ENCODE data around the gene BUD23. TPM values are rescaled to one million over a fixed set of nuclear protein-coding genes. Genes with fewer than 3 reads are reported as not detected.
"Not testable (repeated sequence)": the region's sequence is repeated elsewhere in the genome, so short reads cannot be mapped to it uniquely, and the experiment has no call there.

BUD23 gene
- total and polyA plus RNA-seq, 11 donors: 57.4 to 150 (median 69.6) TPM

- Histone ChIP-seq H3K4me1 (peaks cover 0 to 20% (median 8%) of the 10 kb centered on the region in 12 donors), H3K27ac (no peak overlapping the region), H3K36me3 (peaks cover 0 to 3% (median 0%) of the 10 kb centered on the region in 9 donors), H3K4me3 (no peak overlapping the region), H3K27me3 (no peaks in the 10 kb centered on the region), H3K9me3 (no peaks in the 10 kb centered on the region)
- no peak for TF ChIP-seq CTCF (IDR thresholded peaks at IDR 0.05)
- no peak for TF ChIP-seq POLR2A (IDR thresholded peaks at IDR 0.05)
- WGBS, 4 donors: 92 to 95% (median 93%) methylated on average over 15 of the region's 15 CpGs
- intact Hi-C loops (cut with DNase I): no loop called here
- DNase-seq (peak in 1 of 5 donors; percentile 28), ATAC-seq (no peak)
Measured at GRCh38 chr7:73671857-73672445, 11.4 kb upstream of the BUD23 start.

GRCh38 chr7:73674468-73675124, 8.8 kb upstream of the BUD23 start:
- WGBS, 4 donors: 91 to 100% (median 95%) methylated on average over 1 of the region's 1 CpG

GRCh38 chr7:73676062-73676461, 7.3 kb upstream of the BUD23 start:
- H3K4me3 ChIP-seq; H3K27ac ChIP-seq; ATAC-seq; H3K9me3 ChIP-seq; H3K27me3 ChIP-seq; intact Hi-C loops (cut with DNase I): not testable (repeated sequence)
- WGBS, 4 donors: 85 to 86% (median 85%) methylated on average over 9 of the region's 9 CpGs
- Histone ChIP-seq H3K36me3 (peaks cover 0 to 20% (median 7%) of the 10 kb centered on the region in 9 donors), H3K4me1 (peaks cover 0 to 25% (median 11%) of the 10 kb centered on the region in 12 donors)
- peak in 1 of 5 donors; percentile 14 for DNase-seq

More at GRCh38 chr7:73674468-73675124, 8.8 kb upstream of the BUD23 start:
- Histone ChIP-seq H3K27me3 (no peaks in the 10 kb centered on the region), H3K9me3 (no peaks in the 10 kb centered on the region), H3K27ac (no peak overlapping the region), H3K4me1 (peaks cover 0 to 10% (median 0%) of the 10 kb centered on the region in 12 donors), H3K4me3 (no peak overlapping the region), H3K36me3 (peaks cover 0 to 16% (median 7%) of the 10 kb centered on the region in 9 donors)
- intact Hi-C loops (cut with DNase I): no loop called here
- ATAC-seq (no peak), DNase-seq (no peak)
- TF ChIP-seq POLR2A (IDR thresholded peaks at IDR 0.05) (no peak), CTCF (IDR thresholded peaks at IDR 0.05) (no peak)

- no peaks in the 10 kb centered on the region for H3K9me3 ChIP-seq
- intact Hi-C loops (cut with DNase I): no loop called here
- ATAC-seq (peak in 1 of 4 donors; percentile 21), DNase-seq (peak in 3 of 5 donors; percentile 20 to 69 (median 29))
- no peak overlapping the region for H3K4me3 ChIP-seq
- no peaks in the 10 kb centered on the region for H3K27me3 ChIP-seq
- H3K4me1 ChIP-seq: peaks cover 7 to 40% (median 26%) of the 10 kb centered on the region in 12 donors
- TF ChIP-seq CTCF (IDR thresholded peaks at IDR 0.05) (no peak), POLR2A (IDR thresholded peaks at IDR 0.05) (no peak)
- peaks cover 0 to 20% (median 7%) of the 10 kb centered on the region in 9 donors for H3K36me3 ChIP-seq
- 56 to 63% (median 61%) methylated on average over 5 to 6 of the region's 6 CpGs for WGBS, 4 donors
- H3K27ac ChIP-seq: peak overlapping the region in 3 of 12 donors; percentile 33 to 53 (median 52)
Measured at GRCh38 chr7:73678862-73679261, 4.5 kb upstream of the BUD23 start.

All from heart left ventricle (tissue), 16 donors.